PC-3 (cell line): ENCODE results near the gene RNH1.

Experiments
- CTCF ChIP-seq: fragments of 300-600 bp; sonication (generic); conservative IDR thresholded peaks from 2 replicates; pipeline ENCODE4 v1.5.1; 2017; ENCODE audit warnings: antibody characterized with exemption, low read depth, mild to moderate bottlenecking, low read length
- EZH2 ChIP-seq: fragments of 300-600 bp; sonication (generic); IDR thresholded peaks from one replicate; pipeline ENCODE4 v1.6.1; 2017; ENCODE audit warnings: antibody characterized with exemption, mild to moderate bottlenecking, low read length; ENCODE audit not compliant: unreplicated experiment
- EZH2phosphoT487 ChIP-seq: fragments of 300-600 bp; sonication (generic); IDR thresholded peaks from 2 replicates; pipeline ENCODE4 v1.6.1; 2018; ENCODE audit warnings: mild to moderate bottlenecking, antibody characterized with exemption, low read length, borderline replicate concordance

- no peak for TF ChIP-seq CTCF
- no peak for TF ChIP-seq EZH2phosphoT487
- no peak for TF ChIP-seq EZH2
Observed at GRCh38 chr11:452203-452744, 54.8 kb downstream of the RNH1 start.
